GM19372 (cell line): Measurements from ENCODE around the gene ALG6.
"Not testable (repeated sequence)": the region's sequence is repeated elsewhere in the genome, so short reads cannot be mapped to it uniquely, and the experiment has no call there.

Experiments used
- ATAC-seq: cut with Tn5 transposase; IDR thresholded peaks from one replicate; pipeline ENCODE4 v1.9.1; 2021; ENCODE audit warnings: mild to moderate bottlenecking, low read depth, moderate library complexity; ENCODE audit not compliant: unreplicated experiment

ALG6 gene

DNA sequence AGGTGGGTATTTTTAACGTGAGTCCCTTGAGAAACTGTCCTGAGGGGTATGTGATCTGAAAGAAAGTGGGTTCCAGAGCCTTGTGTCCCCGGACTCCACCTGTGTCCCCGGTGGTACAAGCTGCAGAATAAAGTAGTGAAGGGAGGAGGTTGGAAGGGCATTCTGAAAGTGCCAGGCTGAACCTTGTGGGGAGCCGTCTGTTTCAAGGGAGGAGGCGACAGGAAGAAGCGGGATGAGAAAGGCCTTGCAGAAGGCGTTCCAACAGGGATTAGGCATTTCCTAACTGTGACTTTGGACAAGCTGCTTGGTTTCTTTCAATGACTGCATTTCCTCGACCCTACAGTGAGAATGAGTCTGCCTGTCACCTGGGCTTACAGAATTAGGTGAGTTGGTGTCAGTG is 39.3 kb upstream of the ALG6 start:
- ATAC-seq, result no peak

DNA sequence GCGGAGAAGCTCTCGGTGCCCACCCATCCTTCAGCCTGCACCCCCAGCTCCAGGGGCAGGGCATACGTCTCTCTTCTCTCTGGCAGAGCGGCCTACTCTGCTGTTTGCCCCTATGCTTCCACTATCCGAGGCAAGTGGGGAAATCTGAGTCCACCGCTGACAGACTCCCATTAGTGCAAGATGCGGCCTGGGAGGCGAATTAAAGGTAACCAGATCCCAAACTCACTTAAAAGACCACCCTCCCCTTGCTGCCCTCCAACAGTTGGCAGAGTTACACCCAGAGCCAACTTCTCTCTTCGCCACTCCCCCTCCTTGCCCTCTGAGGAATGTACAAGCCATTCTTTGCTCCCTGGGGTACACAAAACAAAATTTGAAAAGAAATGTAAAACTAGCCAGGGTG is 38.6 kb upstream of the ALG6 start:
- no peak for ATAC-seq

DNA sequence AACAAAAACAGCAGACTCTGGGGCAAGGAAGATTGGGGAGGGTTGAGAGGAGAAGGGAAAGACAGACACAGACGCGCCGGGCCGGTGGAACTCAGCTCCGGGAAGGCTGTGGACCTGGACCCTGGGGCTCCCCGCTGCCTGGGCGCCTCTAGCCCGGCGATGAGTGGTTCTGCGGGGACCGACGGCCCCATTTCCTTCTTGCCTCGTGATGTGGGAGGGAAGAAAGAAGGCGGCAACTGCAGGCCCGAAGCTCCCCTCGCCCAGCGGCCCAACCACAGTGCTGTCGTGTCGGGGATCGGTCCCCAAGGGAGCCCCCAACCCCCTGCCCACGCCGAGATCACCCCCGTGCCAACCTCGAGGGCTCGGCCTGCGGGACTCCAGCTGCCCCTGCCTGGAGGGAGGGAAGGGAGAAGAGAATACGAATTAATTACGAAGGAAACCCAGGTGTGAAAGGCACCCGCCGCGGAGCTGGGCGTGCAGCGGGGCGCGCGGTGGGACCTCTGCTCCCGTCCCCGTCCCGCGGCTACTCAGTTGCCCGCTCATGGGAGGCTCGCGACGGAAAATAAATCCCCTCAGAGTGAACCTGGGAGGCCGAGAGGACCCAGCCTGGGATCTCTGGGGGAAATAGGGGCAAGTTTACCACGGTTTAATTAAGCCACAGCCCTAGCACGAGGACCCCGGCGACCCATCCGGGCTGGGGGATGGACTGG is 37.7 kb upstream of the ALG6 start:
- ATAC-seq, result no peak

DNA sequence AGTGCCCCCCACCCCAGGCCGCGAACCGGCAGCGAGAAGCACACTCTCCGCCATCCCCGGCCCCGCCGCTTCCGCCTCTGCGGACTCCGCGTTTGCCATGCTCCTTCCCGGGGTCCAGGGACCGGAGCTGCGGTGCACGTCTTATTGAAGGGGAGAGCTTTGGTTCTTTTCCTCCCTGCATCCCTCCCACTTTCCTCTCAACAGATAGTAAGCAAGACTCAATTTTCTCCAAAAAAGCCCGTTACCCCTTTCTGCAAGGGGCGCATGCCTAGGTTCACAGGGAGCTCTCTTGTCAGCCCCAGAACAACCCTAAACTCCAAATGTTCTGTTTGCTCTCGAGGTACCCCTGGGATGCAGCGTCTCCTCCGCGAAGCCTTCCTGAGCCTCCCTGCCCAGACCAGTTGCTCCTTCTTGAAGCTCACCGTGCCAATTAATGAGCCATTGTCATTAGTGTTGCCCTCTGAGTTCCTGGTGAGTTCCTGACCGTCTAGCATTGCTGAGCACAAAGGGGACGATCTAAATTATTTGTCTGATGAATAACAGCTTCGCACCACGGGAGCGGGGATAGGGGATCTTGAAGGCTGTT is 37.0 kb upstream of the ALG6 start:
- ATAC-seq, result no peak

DNA sequence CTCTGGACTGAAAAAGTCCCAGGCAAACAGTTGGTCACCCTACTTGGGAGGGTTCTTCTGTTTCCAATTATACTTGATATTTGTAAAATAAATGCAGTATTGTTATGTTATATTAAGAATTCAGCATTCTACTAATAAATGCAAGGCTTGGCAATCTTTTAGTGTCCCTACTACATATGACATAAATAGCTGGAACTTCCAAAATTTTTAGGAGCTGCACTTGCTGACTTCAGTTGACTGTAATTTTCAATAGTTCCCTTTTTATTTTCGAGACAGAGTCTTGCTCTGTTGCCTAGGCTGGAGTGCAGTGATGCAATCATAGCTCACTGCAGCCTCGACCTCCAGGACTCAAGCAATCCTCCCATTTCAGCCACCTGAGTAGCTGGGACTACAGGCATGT is 25.0 kb upstream of the ALG6 start:
- no peak for ATAC-seq

DNA sequence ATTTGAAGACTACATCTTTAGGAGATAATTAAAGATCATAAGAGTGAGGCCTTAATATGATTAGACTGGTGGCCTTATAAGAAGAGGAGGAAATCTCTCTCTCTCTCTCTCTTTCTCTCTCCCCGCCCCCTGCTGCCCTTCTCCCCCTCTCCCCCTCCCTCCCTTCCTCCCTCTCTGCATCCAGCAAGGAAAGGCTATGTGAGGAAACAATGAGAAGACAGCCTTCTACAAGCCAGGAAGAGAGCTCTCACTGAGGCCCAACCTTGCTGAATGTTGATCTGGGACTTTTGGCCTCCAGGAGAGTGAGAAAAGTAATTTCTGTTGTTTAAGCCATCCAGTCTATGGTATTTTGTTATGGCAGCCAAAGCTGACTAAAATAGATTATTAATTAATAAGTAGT is 23.5 kb upstream of the ALG6 start:
- ATAC-seq, result no peak

DNA sequence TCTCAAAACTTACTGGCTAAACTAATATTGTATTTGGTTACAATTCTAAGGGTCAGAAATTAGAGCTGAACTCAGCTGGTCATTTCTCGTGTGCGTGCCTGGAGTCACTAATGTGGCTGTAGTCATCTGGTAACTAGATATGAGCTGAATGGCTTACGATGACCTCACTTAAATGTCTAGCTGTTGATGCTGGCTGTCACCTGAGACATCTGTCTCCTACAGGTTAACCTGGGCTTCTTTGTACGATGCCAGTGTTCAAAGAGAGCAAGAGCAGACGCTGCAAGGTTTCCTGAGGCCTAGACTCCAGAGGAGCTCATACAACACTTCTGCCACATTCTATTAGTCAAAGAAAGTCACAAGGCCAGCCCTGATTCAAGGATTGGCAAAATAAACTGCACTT is 17.1 kb upstream of the ALG6 start:
- no peak for ATAC-seq

DNA sequence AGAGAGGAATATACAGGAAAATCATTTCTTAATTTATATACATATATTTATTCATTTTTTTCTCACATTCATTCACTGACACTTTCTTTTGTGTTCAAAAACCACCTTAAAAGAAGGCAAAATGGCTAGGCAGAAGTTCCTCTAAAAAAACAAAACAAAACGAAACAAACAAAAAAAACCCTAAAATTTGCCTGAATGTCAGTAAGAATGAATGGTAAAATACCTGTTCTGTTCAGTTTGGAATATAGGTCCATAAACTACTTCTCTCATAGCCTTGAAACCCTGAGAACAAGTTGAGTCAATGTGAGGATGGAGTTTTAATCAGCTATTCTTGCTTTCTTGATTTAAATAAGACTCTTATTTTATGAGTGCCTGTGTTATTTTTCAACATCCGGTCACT is 14.7 kb upstream of the ALG6 start:
- no peak for ATAC-seq

DNA sequence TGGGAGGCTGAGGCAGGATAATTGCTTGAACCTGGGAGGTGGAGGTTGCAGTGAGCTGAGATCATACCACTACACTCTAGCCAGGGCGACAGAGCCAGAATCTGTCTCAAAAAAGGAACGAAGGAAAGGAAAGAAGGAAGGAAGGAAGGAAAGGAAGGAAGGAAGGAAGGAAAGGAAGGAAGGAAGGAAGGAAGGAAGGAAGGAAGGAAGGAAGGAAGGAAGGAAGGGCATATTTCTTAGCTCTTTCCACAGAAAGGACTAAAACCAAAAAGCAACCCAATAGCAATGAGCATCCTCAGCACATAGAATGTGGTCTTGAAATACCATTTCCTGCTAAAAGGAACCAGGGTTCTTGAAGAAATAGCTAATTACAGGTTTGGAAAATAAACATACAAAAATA is 11.2 kb upstream of the ALG6 start:
- ATAC-seq, result not testable (repeated sequence)

DNA sequence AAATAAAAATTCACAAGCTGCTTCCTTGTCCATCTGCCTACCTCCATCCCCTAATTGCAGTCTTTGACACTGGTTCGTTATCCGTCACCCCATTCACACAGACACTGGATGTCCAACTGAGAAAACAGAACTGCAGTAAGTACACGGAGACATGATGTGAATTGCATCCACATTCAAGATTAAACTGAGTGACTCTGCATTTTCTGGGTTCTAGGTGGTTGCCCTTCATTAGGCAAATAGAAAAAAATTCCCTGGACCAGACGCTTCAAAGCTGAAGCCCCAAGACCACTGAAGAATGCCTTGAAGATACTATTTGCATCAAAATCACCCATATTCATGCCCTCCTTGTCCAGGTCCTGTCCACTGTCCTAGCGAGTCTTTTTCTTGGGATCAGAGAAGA is 7.9 kb upstream of the ALG6 start:
- no peak for ATAC-seq

DNA sequence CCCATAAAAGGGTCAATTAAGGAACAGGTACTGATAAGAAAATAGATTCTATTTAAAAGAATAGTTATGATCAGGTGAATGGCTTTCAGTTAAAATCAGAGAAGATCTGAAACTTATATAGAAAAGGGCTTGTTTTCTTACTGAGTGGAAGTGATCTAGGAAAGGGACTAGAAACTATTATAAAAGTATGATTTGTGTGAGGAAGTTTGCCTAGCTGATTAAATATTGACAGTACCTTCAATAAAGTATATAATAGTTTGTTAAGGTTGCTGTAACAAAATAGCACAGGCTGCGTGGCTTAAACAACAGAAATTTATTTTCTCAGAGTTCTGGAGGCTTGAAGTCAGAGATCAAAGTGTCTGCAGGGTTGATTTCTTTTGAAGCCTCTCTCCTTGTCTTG is 5.4 kb upstream of the ALG6 start:
- no peak for ATAC-seq

DNA sequence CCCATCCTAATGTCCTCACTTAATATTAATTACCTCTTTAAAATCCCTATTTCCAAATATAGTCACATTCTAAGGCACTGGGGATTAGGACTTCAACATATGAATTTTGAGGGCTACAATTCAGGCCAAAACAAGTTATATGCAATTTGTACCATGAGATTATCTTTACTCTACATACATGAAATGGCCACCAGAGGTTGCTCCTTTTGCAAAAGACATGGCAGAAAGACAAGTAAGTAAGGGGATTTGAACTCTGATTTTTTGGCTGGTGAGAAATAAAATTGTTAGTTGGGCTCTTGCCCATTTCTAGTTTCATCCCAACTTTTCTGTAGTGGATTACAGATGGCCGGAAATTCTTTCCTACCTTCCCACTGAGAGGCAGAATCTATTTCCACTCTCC is 4.8 kb upstream of the ALG6 start:
- no peak for ATAC-seq

DNA sequence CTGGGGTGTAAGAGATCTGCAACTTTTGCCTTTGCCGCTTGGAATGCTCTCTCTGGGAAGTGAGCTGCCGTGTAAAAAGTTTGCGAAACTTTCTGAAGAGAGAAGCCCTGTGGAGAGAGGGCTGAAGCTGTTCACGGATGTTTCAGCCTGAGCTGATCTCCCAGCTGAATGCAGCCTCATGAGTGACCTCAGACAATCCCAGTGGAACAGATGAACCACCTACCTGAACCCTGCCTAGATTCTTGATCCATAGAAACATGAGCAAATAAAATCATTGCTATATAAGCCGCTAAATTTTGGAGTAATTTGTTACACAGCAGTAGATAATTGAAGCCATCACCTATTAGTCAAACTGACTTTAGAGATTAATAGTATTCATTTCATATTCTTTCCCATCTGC is 4.4 kb upstream of the ALG6 start:
- ATAC-seq, result no peak

DNA sequence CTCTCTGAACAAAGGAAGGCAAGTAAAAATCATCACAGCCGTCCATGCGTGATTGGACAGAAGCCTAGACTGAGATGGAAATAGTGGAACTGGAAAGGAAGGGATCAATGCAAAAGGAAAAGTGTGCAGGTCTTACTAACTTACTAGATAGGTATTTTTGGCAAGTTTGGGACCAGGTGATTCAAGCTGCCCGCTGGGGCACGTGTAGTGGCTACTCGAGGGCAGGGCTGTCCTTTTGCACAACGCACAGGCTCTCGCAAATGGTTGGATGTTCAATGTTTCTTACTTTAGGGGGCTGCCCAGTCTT is 566 bp upstream of the ALG6 start:
- ATAC-seq, result no peak

DNA sequence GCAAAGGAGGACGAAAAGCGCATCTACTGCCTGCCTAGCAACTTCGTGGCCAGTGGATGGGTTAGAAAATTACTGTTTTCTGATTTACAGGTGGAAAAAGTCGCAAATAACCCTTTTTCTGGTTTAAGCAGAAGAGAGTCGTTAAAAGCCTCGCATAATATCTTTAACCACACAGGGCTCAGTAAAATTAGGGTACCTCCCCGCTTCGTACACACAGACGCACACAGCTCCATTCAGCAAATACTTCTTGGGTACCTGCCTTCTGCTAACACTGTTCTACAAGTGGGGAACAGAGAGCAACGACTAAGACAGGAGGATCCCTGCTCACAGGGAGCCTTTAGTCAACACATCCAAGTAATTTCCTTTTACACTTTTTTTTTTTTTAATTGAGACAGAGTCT is 704 bp downstream of the ALG6 start:
- ATAC-seq, result peak; percentile 6

DNA sequence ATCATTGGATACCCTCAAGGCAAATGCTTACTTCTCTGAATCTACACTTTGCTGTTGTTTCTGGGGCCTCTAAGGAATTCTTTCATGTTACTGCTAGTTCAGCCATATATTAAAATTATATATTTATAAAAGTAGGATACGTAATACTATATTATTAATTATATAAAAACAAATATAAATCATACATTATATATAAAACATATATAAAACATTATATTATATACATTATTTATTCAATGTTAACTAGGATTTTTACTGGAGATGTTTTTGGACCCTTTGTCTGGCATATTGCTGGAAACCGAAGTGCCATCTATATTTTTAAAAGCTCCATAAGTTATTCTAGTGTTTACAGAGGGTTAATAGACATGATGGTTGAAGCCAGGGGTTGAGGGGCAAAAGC is 12.2 kb downstream of the ALG6 start:
- no peak for ATAC-seq

DNA sequence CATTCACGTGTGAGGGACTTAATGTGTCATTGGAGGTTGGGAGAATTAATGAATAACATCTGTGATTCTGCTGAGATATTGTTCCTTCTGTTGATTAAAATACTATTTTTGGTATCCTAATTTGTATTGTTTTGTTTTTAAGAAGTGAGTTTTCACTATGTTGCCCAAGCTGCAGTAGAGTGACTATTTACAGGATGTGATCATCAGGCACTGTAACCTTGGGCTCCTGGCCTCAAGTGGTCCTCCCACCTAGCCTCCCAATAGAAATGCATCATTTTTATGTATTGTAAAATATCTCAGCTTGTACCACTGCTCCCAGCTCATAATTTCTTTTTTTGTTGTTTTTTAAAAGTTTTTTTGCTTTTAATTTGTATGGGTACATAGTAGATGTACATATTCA is 14.3 kb downstream of the ALG6 start:
- no peak for ATAC-seq

DNA sequence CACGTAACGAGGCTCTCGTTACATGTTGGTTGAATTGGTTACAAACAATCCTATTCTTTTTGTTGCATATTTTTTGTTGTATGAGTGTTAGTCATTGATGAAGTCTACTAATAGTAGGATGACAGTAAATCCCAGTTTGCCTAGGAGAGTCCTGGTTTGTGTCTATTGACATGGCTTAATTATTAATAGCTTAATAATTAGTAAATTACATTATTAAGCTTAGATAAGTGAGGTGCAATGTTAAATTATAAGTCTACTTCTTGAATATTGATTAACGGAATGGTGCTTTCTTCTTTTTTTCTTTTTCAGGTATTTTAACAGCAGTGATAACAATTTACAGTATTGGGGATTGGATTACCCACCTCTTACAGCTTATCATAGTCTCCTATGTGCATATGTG is 34.5 kb downstream of the ALG6 start:
- no peak for ATAC-seq

DNA sequence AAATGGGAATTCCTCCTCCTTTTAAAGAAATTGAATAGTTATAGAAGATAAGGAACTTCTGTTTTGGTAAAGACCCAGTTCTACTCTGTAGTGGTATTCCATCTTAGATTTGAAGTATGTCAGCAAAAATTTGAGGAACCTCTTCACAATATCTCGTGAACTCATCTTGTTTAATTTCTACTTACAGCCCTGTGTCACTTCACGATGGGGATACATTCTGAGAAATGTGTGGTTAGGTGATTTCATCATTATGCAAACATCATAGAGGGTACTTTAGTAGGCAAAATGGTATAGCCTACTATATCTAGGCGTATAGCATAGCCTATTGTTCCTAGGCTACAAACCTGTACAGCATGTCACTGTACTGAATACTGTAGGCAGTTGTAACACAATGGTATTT is 36.0 kb downstream of the ALG6 start:
- ATAC-seq, result no peak

DNA sequence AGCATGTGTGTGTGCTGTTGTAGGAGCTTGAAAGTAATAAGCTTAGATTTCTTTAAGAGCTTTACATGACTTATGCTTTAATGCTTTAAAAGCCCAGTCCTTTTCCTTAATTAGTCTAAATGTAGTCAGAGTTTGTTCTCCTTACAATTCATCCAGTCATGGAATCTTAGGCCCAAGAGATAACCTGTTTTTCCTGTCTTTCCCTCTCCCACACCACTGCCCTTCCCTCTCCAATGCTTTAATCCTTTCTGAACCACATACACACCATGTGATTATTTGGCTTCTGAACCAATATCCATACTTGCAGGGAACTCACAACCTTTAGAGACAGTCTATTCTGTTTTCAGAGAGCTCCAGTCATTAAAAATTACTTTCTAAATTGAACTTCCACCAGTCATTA is 37.6 kb downstream of the ALG6 start:
- no peak for ATAC-seq

DNA sequence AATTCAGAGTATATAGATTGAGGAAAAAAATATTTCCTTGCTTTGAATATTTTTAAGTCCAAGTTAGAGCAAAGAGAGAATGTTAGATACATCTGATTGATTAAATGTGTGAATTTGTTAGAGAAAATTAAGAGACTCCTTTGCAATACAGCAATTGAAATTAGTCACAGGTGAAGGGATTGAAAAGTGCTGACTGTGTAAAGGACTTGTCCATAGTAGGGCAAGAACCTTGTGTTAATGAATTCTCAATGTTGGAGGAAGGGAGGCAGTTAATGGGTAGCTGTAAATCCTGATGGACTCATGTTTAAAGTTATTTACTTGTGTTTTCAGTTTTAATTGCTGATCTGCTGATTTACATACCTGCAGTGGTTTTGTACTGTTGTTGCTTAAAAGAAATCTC is 38.6 kb downstream of the ALG6 start:
- no peak for ATAC-seq

DNA sequence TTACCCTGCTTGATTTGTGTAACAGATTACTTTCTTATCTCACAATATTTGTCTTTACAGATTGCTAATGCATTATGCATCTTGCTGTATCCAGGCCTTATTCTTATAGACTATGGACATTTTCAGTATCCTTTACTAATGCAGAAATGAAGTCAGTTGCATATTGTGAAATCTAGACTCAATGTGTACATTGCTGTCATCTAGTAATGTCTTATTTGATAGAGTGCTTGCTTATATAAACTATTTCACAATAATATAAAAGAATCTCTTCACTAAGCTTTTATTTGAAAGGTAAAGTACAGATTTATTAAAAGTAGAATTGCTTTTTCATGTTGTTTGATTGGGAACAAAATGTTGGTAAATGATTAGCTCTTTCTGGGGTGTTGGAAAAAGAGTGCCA is 39.6 kb downstream of the ALG6 start:
- ATAC-seq, result no peak

DNA sequence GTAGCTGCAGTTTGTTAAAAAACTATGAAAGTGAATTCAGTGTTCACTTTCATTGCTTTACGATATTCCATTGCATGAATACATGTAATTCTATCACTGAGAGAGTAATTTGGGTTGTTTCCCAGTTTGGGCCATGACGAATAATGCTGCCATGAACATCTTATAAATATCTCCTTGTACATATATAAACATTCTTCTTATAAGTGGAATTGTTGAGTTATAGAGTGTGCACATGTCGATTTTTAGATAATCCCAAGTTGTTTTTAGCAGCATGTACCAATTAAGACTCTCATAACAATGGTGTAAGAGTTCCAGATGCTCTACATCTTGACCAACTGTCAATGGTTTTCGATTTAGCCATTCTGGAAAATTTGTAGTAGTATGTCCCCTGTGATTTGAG is 40.9 kb downstream of the ALG6 start:
- ATAC-seq, result no peak
